Measurements from ENCODE around the gene MLKL. TPM values are rescaled to one million over a fixed set of nuclear protein-coding genes. Genes with fewer than 3 reads are reported as not detected.

MLKL gene
- total and polyA plus RNA-seq, 2 donors (not counting 3 experiments of a cell fraction or from before 2014, with no cell fraction given), result 8.1 to 26.5 TPM

GRCh38 chr16:74709441-74709877, 8.8 kb upstream of the MLKL start:
- CTCF ChIA-PET, result interaction anchor here (1.5 to 6.7 kb wide), 6 partner anchors 12 to 153 kb away, joined by 3 to 164 read pairs (median 14); partner anchors contain the start of gene FA2H
- no peaks in the 10 kb centered on the region for H3K79me2 ChIP-seq (ENCODE audit: control insufficient read depth, insufficient read depth, low read length)
- H3K36me3 ChIP-seq (ENCODE audit: control insufficient read depth in 2 of 2, extremely low read depth in 1 of 2, insufficient read depth in 2 of 2, low read length in 2 of 2), result no peaks in the 10 kb centered on the region
- H3K4me2 ChIP-seq (ENCODE audit: insufficient read depth, low read length), result no peak overlapping the region
- DNase-seq (ENCODE audit: low read depth, low spot score) (peak; percentile 82), FAIRE-seq (peak; percentile 87)
- H3K4me3 ChIP-seq (replicated peaks in 1 of 3; ENCODE audit: insufficient read depth in 1 of 3, low read depth in 1 of 3, low read length in 3 of 3), result no peak overlapping the region
- H3K4me1 ChIP-seq (ENCODE audit: control insufficient read depth, extremely low read depth, insufficient read depth, low read length), result no peaks in the 10 kb centered on the region
- TF ChIP-seq JUN (IDR thresholded peaks at IDR 0.05; ENCODE audit: borderline replicate concordance, insufficient read depth, insufficient read length, low read depth) (no peak), CTCF (IDR thresholded peaks at IDR 0.05; ENCODE audit: extremely low read depth in 1 of 2, insufficient read depth in 1 of 2, low read depth in 1 of 2, low read length in 2 of 2) (peak; percentile 94 to 96)
- no peaks in the 10 kb centered on the region for H3K9me3 ChIP-seq (replicated peaks; ENCODE audit: control insufficient read depth, insufficient read depth, low read length)
- no peaks in the 10 kb centered on the region for H4K20me1 ChIP-seq (replicated peaks; ENCODE audit: control insufficient read depth, extremely low read depth, insufficient read depth, low read length)
- intact Hi-C loops (cut with micrococcal nuclease) (loop anchor here (1.0 to 10.0 kb wide), 4 partner anchors 104 to 402 kb away; partner anchors contain the start of gene WDR59), dilution Hi-C loops (cut with MboI; ENCODE audit: extremely low pct_ligation_motif_present, low sequenced_read_pairs) (no loop called here)
- POLR2A ChIA-PET, result no interaction called here
- no peak overlapping the region for H3K27ac ChIP-seq (ENCODE audit: insufficient read depth, low read depth, low read length)
- peak overlapping the region; percentile 7 for H2AFZ ChIP-seq (ENCODE audit: low read depth, low read length)
- no peaks in the 10 kb centered on the region for H3K27me3 ChIP-seq (ENCODE audit: control insufficient read depth in 2 of 2, insufficient read depth in 2 of 2, low read length in 2 of 2)
- BruUV-seq (replicated peaks), result no TSS peak
- H3K9ac ChIP-seq (replicated peaks; ENCODE audit: extremely low read depth, insufficient read depth, low read length), result no peak overlapping the region
- H3K9me1 ChIP-seq (replicated peaks; ENCODE audit: control insufficient read depth, extremely low read depth, insufficient read depth, low read length), result no peaks in the 10 kb centered on the region

DNA sequence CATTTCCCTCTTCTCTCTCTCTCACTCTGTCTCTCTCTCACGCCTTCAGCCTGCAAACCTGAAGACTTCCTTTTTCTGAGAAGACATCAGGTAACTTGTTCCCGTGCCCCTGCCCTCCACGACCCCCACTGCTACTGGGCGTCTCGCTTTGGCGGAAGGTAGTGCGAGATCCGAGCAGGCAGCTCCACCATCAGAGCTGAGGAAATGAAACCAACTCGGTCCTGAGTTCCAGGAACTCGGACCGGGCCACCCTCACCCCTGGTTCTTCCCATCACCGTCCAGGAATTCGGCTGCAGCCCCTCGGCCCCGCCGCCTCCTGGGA, 585 bp downstream of the MLKL start:
- peak overlapping the region; percentile 83 for H3K4me2 ChIP-seq (ENCODE audit: insufficient read depth, low read length)
- H3K36me3 ChIP-seq (ENCODE audit: control insufficient read depth in 2 of 2, extremely low read depth in 1 of 2, insufficient read depth in 2 of 2, low read length in 2 of 2), result peaks cover 0 to 3% of the 10 kb centered on the region in 2 experiments
- TF ChIP-seq FOS (IDR thresholded peaks at IDR 0.05; ENCODE audit: borderline replicate concordance, insufficient read depth, low read length), result no peak
- no peak for TF ChIP-seq CTCF (IDR thresholded peaks at IDR 0.05; ENCODE audit: extremely low read depth in 1 of 2, insufficient read depth in 1 of 2, low read depth in 1 of 2, low read length in 2 of 2)
- TF ChIP-seq POLR2AphosphoS5 (IDR thresholded peaks at IDR 0.05; ENCODE audit: insufficient read depth, low read depth, low read length), result no peak
- TF ChIP-seq GATA2 (IDR thresholded peaks at IDR 0.05; ENCODE audit: insufficient read depth, insufficient read length, low read depth, low read length), result no peak
- TF ChIP-seq EZH2 (IDR thresholded peaks at IDR 0.05; ENCODE audit: borderline replicate concordance, low read depth, low read length, severe bottlenecking), result no peak
- no peak for TF ChIP-seq JUN (IDR thresholded peaks at IDR 0.05; ENCODE audit: borderline replicate concordance, insufficient read depth, insufficient read length, low read depth)
- TF ChIP-seq, protein P1, sequence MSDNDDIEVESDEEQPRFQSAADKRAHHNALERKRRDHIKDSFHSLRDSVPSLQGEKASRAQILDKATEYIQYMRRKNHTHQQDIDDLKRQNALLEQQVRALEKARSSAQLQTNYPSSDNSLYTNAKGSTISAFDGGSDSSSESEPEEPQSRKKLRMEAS (IDR thresholded peaks at IDR 0.05; ENCODE audit: insufficient read depth, insufficient read length), result no peak
- no peak for TF ChIP-seq MYC (IDR thresholded peaks at IDR 0.05; ENCODE audit: low read depth, low read length)
- TF ChIP-seq POLR2A (IDR thresholded peaks at IDR 0.05; ENCODE audit: low read depth, low read length), result no peak
- dilution Hi-C loops (cut with MboI; ENCODE audit: extremely low pct_ligation_motif_present, low sequenced_read_pairs) (no loop called here), intact Hi-C loops (cut with micrococcal nuclease) (loop anchor here (2.0 to 10.0 kb wide), 3 partner anchors 33 to 285 kb away; partner anchors contain the start of genes RFWD3 and WDR59)
- H4K20me1 ChIP-seq (replicated peaks; ENCODE audit: control insufficient read depth, extremely low read depth, insufficient read depth, low read length), result no peaks in the 10 kb centered on the region
- H3K4me1 ChIP-seq (ENCODE audit: control insufficient read depth, extremely low read depth, insufficient read depth, low read length), result peaks cover 23% of the 10 kb centered on the region
- CTCF ChIA-PET, result interaction anchor here (0.5 to 4.6 kb wide), 7 partner anchors 8 to 280 kb away, joined by 3 to 41 read pairs (median 3); no protein-coding TSS in a partner anchor
- H3K27ac ChIP-seq (ENCODE audit: insufficient read depth, low read depth, low read length), result peak overlapping the region; percentile 82
- peaks cover 33% of the 10 kb centered on the region for H3K79me2 ChIP-seq (ENCODE audit: control insufficient read depth, insufficient read depth, low read length)
- H3K9ac ChIP-seq (replicated peaks; ENCODE audit: extremely low read depth, insufficient read depth, low read length), result peak overlapping the region; percentile 74
- peak overlapping the region; percentile 59 to 85 (median 82) for H3K4me3 ChIP-seq (replicated peaks in 1 of 3; ENCODE audit: insufficient read depth in 1 of 3, low read depth in 1 of 3, low read length in 3 of 3)
- no peaks in the 10 kb centered on the region for H3K9me3 ChIP-seq (replicated peaks; ENCODE audit: control insufficient read depth, insufficient read depth, low read length)
- no peak for FAIRE-seq
- H2AFZ ChIP-seq (ENCODE audit: low read depth, low read length), result peak overlapping the region; percentile 79
- DNase-seq (ENCODE audit: low read depth, low spot score), result no peak
- BruUV-seq (replicated peaks), result no TSS peak
- POLR2A ChIA-PET, result interaction anchor here (1.2 kb wide), 1 partner anchor 32 kb away, joined by 3 read pairs; no protein-coding TSS in a partner anchor
- no peaks in the 10 kb centered on the region for H3K9me1 ChIP-seq (replicated peaks; ENCODE audit: control insufficient read depth, extremely low read depth, insufficient read depth, low read length)
- no peaks in the 10 kb centered on the region for H3K27me3 ChIP-seq (ENCODE audit: control insufficient read depth in 2 of 2, insufficient read depth in 2 of 2, low read length in 2 of 2)
